HEK293 (cell line): Measurements from ENCODE around the gene ADSS1.

Experiments
- CTCF ChIP-seq: fragments of 450-650 bp; formaldehyde crosslinking; IDR thresholded peaks from 2 replicates; pipeline ENCODE4 v1.5.1; 2016; ENCODE audit warnings: missing biosample characterization, missing genetic modification characterization
- ZFP41 ChIP-seq: fragments of 450-650 bp; formaldehyde crosslinking; IDR thresholded peaks from 2 replicates; pipeline ENCODE4 v1.5.1; 2016; ENCODE audit warnings: missing biosample characterization, missing genetic modification characterization, borderline replicate concordance
- ZNF350 ChIP-seq: fragments of 450-650 bp; formaldehyde crosslinking; IDR thresholded peaks from 2 replicates; pipeline ENCODE4 v1.5.0; 2017; ENCODE audit warnings: missing biosample characterization, mild to moderate bottlenecking, missing genetic modification characterization

- TF ChIP-seq ZFP41 (tag by site-specific recombination) (no peak), ZNF350 (tag by site-specific recombination) (no peak), CTCF (tag by site-specific recombination) (no peak)
Measured at GRCh38 chr14:104742586-104743455, 18.8 kb downstream of the ADSS1 start.
